Measurements from ENCODE around the gene PTTG1IP.
A peak's percentile ranks its signal among the peaks of the same experiment; 100 is the strongest.

Gene PTTG1IP

DNA sequence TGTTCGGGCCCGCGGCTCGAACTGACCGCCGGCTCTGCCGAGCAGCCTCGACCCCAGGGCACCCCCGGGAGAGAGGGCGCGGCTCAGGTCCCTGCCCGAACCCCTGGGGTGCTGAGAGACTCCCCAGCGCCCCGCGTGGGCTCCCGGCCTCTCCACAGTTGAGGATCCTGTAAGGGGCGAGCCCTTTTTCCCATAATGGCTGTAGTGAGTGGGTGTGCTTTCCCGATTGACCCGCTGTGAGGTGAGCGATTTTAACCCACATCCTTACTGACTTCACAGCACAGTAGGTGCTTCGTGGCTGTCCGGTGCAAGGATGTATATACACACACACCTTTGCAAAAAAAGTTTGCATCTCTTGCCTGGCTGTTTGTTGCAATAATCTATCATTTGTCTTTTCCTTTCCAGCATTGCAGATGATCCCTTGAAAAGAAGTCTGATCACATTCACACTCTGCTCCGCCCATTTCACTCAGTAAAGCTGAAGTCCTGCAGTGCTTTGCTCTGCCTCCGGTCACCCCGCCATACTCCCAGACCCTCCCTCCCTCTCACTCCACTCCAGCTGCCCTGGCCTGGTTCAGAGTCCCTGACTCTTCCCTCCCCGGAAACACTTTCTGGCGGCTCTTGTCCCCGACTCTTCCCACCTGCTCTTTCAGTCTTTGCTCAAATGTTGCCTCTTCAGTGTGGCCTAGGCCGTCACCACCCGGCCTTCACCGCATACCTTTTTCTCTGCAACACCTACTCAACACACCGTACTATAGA is 70.9 kb downstream of the PTTG1IP start:
- TF ChIP-seq, protein P1, sequence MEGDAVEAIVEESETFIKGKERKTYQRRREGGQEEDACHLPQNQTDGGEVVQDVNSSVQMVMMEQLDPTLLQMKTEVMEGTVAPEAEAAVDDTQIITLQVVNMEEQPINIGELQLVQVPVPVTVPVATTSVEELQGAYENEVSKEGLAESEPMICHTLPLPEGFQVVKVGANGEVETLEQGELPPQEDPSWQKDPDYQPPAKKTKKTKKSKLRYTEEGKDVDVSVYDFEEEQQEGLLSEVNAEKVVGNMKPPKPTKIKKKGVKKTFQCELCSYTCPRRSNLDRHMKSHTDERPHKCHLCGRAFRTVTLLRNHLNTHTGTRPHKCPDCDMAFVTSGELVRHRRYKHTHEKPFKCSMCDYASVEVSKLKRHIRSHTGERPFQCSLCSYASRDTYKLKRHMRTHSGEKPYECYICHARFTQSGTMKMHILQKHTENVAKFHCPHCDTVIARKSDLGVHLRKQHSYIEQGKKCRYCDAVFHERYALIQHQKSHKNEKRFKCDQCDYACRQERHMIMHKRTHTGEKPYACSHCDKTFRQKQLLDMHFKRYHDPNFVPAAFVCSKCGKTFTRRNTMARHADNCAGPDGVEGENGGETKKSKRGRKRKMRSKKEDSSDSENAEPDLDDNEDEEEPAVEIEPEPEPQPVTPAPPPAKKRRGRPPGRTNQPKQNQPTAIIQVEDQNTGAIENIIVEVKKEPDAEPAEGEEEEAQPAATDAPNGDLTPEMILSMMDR (conservative IDR thresholded peaks at IDR 0.05; ENCODE audit: low read depth): 0 out of 2 replicates have a peak, but pooled peaks have one; percentile 7
- peak; percentile 28 for DNase-seq (ENCODE audit: low spot score)
- ChIA-PET POLR2A (ENCODE audit: low non-redundant PET) (interaction anchor here (1.1 to 1.2 kb wide), 2 partner anchors 67 to 125 kb away, joined by 4 to 6 read pairs; no protein-coding TSS in a partner anchor), CTCF (interaction anchor here (0.7 to 1.2 kb wide), 3 partner anchors 9 to 292 kb away, joined by 4 to 5 read pairs (median 4); no protein-coding TSS in a partner anchor)
- peak overlapping the region; percentile 73 for H3K27ac ChIP-seq

DNA sequence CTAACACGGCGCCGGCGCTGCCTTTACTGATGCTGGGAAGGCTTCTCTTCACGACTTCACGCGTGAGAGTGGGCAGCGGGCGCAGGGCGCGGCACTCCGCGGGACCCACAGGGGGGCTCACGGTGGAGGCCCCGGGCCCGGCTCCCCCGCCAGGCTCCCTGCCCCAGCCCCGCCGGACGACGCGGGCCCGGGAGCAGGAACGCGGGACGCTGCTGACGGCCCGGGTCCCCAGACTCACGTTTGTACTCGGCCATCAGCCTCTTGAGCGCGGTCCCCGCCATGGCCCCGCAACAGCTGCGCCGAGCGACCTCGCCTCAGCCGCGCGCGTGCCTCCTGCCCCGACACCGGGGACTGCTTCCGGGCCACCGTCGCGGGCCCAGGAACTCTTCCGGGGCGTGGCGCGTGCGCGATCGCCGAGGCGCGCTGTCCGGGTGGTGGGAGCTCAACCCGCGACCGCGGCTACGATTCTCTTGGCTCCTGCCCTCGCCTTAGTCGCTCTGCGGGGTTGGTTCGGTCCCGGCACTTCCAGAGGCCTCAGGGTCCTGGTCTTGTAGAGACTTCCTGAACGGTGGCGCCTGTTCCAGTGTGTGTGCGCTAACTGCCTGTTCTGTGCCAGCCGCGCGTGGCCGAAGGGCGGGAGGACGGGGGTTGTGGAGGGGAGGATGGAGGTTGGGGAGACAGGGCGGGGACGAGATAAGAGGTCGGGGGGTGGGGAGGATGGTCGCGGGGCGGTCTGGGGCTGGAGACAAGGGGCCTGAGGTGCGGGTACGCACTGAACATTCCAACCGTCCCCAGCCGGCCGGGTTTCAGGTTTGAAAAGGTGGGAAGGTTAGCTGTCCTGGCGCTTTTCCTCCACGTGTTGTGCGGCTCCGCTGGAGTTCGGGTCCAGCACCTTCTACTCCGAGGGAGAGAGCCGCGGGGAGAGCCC is 71.8 kb downstream of the PTTG1IP start, which contains the start of gene UBE2G2:
UBE2G2 (minus strand) TSS at position 353 of the 928 bp plus-strand sequence; CDS start at position 281, 72 bp downstream.
- POLR2A ChIA-PET (ENCODE audit: low non-redundant PET): interaction anchor here (1.1 to 1.2 kb wide), 2 partner anchors 68 to 125 kb away, joined by 4 to 6 read pairs; no protein-coding TSS in a partner anchor
- peak; percentile 84 for DNase-seq (ENCODE audit: low spot score)
- TF ChIP-seq, protein P1 (conservative IDR thresholded peaks at IDR 0.05; ENCODE audit: low read depth): 0 out of 2 replicates have a peak, but pooled peaks have one; percentile 7
- H3K27ac ChIP-seq: peak within 1 kb of the TSS; percentile 73
- CTCF ChIA-PET: interaction anchor here (0.6 to 1.7 kb wide), 10 partner anchors 8 to 342 kb away, joined by 3 to 8 read pairs (median 4); partner anchors contain the start of gene PTTG1IP

DNA sequence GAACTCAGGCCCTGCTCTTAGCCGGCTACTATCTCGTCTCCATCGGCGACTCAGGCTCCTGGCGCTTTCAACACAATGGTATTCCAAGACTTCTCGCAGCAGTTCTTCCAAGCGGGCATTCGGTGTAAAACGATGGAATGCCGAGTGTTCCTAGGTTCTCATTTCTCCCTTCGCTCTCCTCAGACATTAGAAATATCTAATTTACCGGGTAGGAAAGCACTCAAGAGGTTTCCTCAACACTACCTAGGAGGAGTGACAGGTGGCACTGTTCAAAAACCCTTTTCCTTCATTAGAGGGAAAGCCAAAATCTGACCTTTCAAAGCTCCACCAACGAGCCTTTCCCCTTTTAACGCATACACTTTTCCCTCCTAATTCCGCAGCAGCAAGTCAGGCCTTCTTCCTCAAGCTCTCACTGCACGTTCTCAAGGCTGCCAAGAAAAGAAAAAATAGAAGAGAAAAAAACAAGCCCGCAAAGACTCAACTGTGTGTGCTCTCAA is 72.5 kb downstream of the PTTG1IP start:
- TF ChIP-seq, protein P1 (conservative IDR thresholded peaks at IDR 0.05; ENCODE audit: low read depth): peak; percentile 57
- peak overlapping the region; percentile 73 for H3K27ac ChIP-seq
- CTCF ChIA-PET: interaction anchor here (0.6 to 1.7 kb wide), 13 partner anchors 8 to 398 kb away, joined by 3 to 8 read pairs (median 4); partner anchors contain the start of gene PTTG1IP
- POLR2A ChIA-PET (ENCODE audit: low non-redundant PET): interaction anchor here (1.2 kb wide), 1 partner anchor 69 kb away, joined by 4 read pairs; no protein-coding TSS in a partner anchor
- DNase-seq (ENCODE audit: low spot score): peak; percentile 59

DNA sequence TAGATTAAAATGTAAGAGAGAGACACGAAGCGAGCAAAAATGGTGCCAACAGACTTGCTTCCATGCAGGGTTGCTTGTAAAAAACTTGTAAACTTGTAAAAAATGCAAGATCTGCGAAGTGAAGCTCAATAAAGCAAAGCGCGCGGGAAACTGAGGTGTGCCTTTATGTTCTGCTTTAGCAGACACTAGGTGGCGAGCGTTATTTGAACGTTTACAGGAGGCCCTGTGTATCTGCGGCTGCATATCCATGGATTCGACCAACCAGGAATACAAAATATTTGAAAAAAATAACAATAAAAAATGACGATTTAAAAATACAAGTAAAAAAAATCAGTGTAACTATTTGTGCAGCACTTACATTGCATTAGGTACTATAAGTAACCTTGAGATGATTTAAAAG is 73.4 kb downstream of the PTTG1IP start:
- no peak overlapping the region for H3K27ac ChIP-seq
- CTCF ChIA-PET: interaction anchor here (0.6 to 1.5 kb wide), 7 partner anchors 35 to 397 kb away, joined by 3 to 6 read pairs (median 4); partner anchors contain the start of gene PTTG1IP
- peak; percentile 34 for DNase-seq (ENCODE audit: low spot score)
- POLR2A ChIA-PET (ENCODE audit: low non-redundant PET): no interaction called here
- TF ChIP-seq, protein P1 (conservative IDR thresholded peaks at IDR 0.05; ENCODE audit: low read depth): peak; percentile 68

DNA sequence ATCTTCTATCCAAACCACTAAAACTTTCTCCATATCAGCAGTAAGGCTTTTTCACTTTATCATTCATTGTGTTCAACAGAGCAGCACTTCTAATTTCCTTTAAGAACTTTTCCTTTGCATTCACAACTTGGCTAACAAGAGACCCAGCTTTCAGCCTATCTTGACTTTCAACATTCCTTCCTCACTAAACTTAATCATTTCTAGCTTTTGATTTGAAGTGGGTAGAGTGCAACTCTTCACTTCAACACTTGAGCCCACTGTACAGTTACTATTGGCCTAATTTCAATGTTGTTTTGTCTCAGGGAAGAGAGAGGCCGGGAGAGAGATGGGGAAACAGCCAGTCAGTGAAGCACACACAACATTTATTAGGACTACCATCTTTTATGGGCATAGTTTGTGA is 73.8 kb downstream of the PTTG1IP start:
- ChIA-PET CTCF (interaction anchor here (0.7 to 1.3 kb wide), 5 partner anchors 75 to 344 kb away, joined by 3 to 6 read pairs (median 4); no protein-coding TSS in a partner anchor), POLR2A (ENCODE audit: low non-redundant PET) (no interaction called here)
- TF ChIP-seq, protein P1 (conservative IDR thresholded peaks at IDR 0.05; ENCODE audit: low read depth): no peak
- H3K27ac ChIP-seq: no peak overlapping the region
- DNase-seq (ENCODE audit: low spot score): no peak
